H1 (cell line): Measurements from ENCODE around the gene HES7. TPM values are rescaled to one million over a fixed set of nuclear protein-coding genes. Genes with fewer than 3 reads are reported as not detected.

ENCODE experiments used
- CBX8 ChIP-seq: fragments of 300-800, 300-1000 bp; sonication (generic); IDR thresholded peaks from 2 replicates; pipeline ENCODE4 v1.7.1; 2016; ENCODE audit warnings: low read depth, low read length, borderline replicate concordance
- CEBPB ChIP-seq: IDR thresholded peaks from 2 replicates; pipeline ENCODE4 v1.6.1; 2012; ENCODE audit warnings: low read depth, low read length
- CHD1 ChIP-seq: IDR thresholded peaks from 2 replicates; pipeline ENCODE4 v1.6.1; 2012; ENCODE audit warnings: low read depth, low read length, improper control_type of control experiment
- KDM1A ChIP-seq: fragments of 200-600, 300-600 bp; sonication (generic); IDR thresholded peaks from 2 replicates; pipeline ENCODE4 v1.7.1; 2016; ENCODE audit warnings: mild to moderate bottlenecking, low read length, borderline replicate concordance
- POLR2AphosphoS5 ChIP-seq: IDR thresholded peaks from 2 replicates; pipeline ENCODE4 v1.6.1; 2011; ENCODE audit warnings: low read depth, low read length
- TCF12 ChIP-seq: IDR thresholded peaks from 2 replicates; pipeline ENCODE4 v1.6.1; 2011; ENCODE audit warnings: low read depth, mild to moderate bottlenecking, low read length
- YY1 ChIP-seq: IDR thresholded peaks from 2 replicates; pipeline ENCODE4 v1.6.1; 2011; ENCODE audit warnings: low read depth, mild to moderate bottlenecking, low read length
- polyA plus RNA-seq, 7 experiments: library from polyadenylated mRNA; depleted of rRNA in 3 of 7; stranded (reverse) in 5 of 7; unstranded in 2 of 7; fragments of >200 nt in 5 of 7; fragments of 200-250 nt in 2 of 7; gene quantifications; 1 replicate in 5 of 7; 2 replicates in 1 of 7; 4 replicates in 1 of 7; pipeline versions ENCODE4 v1.2.1 to v1.2.3, GENCODE V29; 2011 to 2013; ENCODE audit warnings: missing spikeins in 2 of 7, mixed read lengths in 2 of 7
- total RNA-seq: library from RNA; stranded (reverse); fragmentation: NEBNext Ultra II Directional; extraction: Animal tissue kit (Norgen Biotek cat#: 25700); gene quantifications from 2 replicates; pipeline ENCODE4 v1.2.1, GENCODE V29; 2021

The HES7 gene
- total and polyA plus RNA-seq, 2 of the 8 experiments (the other 6 are each of a cell fraction or from before 2014, with no cell fraction given): 0.20 to 0.32 TPM

DNA sequence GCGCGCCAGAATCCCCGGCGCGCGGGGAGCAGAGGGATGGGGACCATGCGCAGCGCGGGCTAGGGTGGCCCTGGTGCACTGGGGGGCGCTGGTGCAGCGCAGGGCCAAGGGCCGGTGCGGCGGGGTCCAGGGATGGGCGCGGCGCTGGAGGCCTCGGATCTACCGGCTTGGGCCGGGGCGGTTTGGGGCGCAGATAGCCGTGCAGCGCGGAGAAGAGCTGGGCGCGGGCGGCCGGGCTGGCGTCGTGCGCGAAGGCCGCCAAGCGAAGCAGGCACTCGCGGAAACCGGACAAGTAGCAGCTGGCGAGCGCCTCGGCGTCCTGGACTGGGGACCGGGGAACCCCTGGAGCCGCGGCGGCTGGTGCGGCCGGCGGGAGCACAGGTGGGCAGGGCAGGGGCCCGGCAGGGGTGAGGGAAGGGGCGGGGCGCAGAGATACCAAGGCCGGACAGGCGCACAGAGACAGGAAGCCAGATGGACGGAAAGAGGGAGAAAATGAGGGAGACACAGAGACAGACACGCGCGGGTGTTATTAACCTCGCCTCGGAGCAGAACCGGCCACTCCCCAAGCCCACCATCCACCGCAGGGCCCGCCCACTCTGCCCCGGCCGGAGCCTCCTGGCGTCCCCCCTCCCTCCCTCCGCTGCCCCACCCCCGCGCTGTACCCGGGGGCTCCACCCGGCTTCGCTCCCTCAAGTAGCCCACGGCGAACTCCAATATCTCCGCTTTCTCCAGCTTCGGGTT, 2.1 kb downstream of the HES7 start (continued):
- TF ChIP-seq CBX8 (no peak), KDM1A (no peak), CEBPB (no peak), TCF12 (no peak), POLR2AphosphoS5 (no peak), CHD1 (no peak), YY1 (peak; percentile 62; the same call in 1 of the 2 replicates)
